HepG2 (cell line): ENCODE results near the gene ATRIP. TPM values are rescaled to one million over a fixed set of nuclear protein-coding genes. Genes with fewer than 3 reads are reported as not detected.
A peak's percentile ranks its signal among the peaks of the same experiment; 100 is the strongest.

Experiments
- CC2D1A ChIP-seq: sonication (generic); formaldehyde crosslinking; IDR thresholded peaks from 2 replicates; pipeline ENCODE4 v1.8.1; 2023; ENCODE audit warnings: mild to moderate bottlenecking, missing genetic modification reagents
- DMAP1 ChIP-seq: IDR thresholded peaks from 2 replicates; pipeline ENCODE4 v1.6.1; 2016
- EED ChIP-seq: sonication (generic); formaldehyde crosslinking; IDR thresholded peaks from 2 replicates; pipeline ENCODE4 v1.5.0; 2020; ENCODE audit warnings: mild to moderate bottlenecking, missing genetic modification reagents
- KLF6 ChIP-seq: IDR thresholded peaks from 2 replicates; pipeline ENCODE4 v1.8.0; 2016; ENCODE audit warnings: missing biosample characterization, missing genetic modification reagents
- MAFF ChIP-seq: IDR thresholded peaks from 2 replicates; pipeline ENCODE4 v1.6.1; 2011; ENCODE audit warnings: low read depth, low read length, improper control_type of control experiment
- POLR2AphosphoS5 ChIP-seq: IDR thresholded peaks from 2 replicates; pipeline ENCODE4 v1.6.1; 2012; ENCODE audit warnings: low read depth, low read length
- PRMT3 ChIP-seq: sonication (generic); formaldehyde crosslinking; IDR thresholded peaks from 2 replicates; pipeline ENCODE4 v1.8.1; 2022; ENCODE audit warnings: low read depth, mild to moderate bottlenecking, moderate library complexity, missing genetic modification reagents, borderline replicate concordance
- TBX2 ChIP-seq: sonication (generic); formaldehyde crosslinking; IDR thresholded peaks from 2 replicates; pipeline ENCODE4 v1.5.0; 2020; ENCODE audit warnings: missing genetic modification reagents, mild to moderate bottlenecking, borderline replicate concordance
- ZMYM4 ChIP-seq: sonication (generic); formaldehyde crosslinking; IDR thresholded peaks from 2 replicates; pipeline ENCODE4 v1.8.1; 2023; ENCODE audit warnings: mild to moderate bottlenecking, missing genetic modification reagents
- ZNF232 ChIP-seq: sonication (generic); formaldehyde crosslinking; IDR thresholded peaks from 2 replicates; pipeline ENCODE4 v1.4.0; 2020; ENCODE audit warnings: missing genetic modification reagents, borderline replicate concordance
- ZNF577 ChIP-seq: sonication (generic); formaldehyde crosslinking; IDR thresholded peaks from 2 replicates; pipeline ENCODE4 v1.4.0; 2020; ENCODE audit warnings: mild to moderate bottlenecking, low read depth, missing genetic modification reagents, borderline replicate concordance
- ZNF720 ChIP-seq: sonication (generic); formaldehyde crosslinking; IDR thresholded peaks from 2 replicates; pipeline ENCODE4 v1.4.0; 2020; ENCODE audit warnings: missing genetic modification reagents
- polyA plus RNA-seq, 8 experiments: library from polyadenylated mRNA; depleted of rRNA in 3 of 8; stranded (reverse) in 7 of 8; unstranded in 1 of 8; fragments of >200 nt; fragmentation: Illumina TruSeq in 4 of 8; extraction: Trizol in 4 of 8; gene quantifications; 2 replicates each; pipeline versions ENCODE4 v1.2.1 to v1.2.3, GENCODE V29; 2011 to 2016; ENCODE audit warnings: low read depth in 4 of 8, missing spikeins in 1 of 8, mixed read lengths in 1 of 8; ENCODE audit not compliant: insufficient read depth in 1 of 8
- total RNA-seq, 5 experiments: library from RNA; depleted of rRNA; stranded (reverse); fragments of >200 nt; fragmentation: Illumina TruSeq; extraction: Trizol; gene quantifications; 2 replicates each; pipeline ENCODE4 v1.2.3, GENCODE V29; 2016; ENCODE audit warnings: low read depth in 1 of 5
- TF ChIP-seq, protein P1 (sequence below): sonication (generic); formaldehyde crosslinking; IDR thresholded peaks from 2 replicates; pipeline ENCODE4 v1.9.0; 2021; ENCODE audit warnings: mild to moderate bottlenecking, missing genetic modification reagents
- TF ChIP-seq, protein P2 (sequence below), 2 experiments: fragments of 450-650 bp in 1 of 2; sonication (generic) in 1 of 2; formaldehyde crosslinking in 1 of 2; IDR thresholded peaks; 2 replicates each; pipeline versions ENCODE4 v1.6.1 to v1.8.0; 2016 to 2022; ENCODE audit warnings: antibody characterized with exemption in 1 of 2, mild to moderate bottlenecking in 1 of 2, missing genetic modification reagents in 1 of 2

Gene ATRIP
- total and polyA plus RNA-seq, 2 of the 13 experiments (the other 11 are each of a cell fraction or from before 2014, with no cell fraction given): 5.1 to 12.5 TPM

DNA sequence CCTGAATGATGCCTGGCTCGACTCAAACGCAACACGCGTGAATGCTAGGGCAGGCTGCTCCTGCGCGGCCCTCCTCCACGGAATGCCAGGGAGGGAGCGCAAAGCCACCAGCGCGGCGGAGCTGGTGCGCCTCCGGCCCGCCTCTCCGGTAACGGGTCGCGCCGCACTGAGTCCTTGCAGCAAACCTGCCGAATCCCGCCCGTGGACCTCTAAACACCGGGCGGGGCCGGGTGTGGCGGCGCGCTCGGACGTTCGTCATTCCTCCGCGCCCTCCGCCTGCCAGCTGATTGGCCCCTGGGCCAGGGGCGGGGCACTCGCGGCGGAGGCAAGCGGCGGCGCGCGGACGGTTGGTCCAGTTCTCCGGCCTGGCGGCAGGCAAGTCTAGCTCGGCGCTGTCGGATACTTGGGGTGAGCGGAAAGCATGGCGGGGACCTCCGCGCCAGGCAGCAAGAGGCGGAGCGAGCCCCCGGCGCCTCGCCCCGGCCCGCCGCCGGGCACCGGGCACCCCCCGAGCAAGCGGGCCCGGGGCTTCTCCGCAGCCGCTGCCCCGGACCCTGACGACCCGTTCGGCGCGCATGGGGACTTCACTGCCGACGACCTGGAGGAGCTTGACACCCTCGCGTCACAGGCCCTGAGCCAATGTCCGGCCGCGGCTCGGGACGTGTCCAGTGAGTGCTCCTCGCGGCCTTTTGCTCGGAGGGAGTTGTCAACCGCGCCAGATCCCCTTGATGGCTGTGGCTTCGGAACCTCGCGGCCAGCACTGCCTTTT is at the start of gene ATRIP (continued):
- TF ChIP-seq PRMT3 (CRISPR knock-in tag) (0 out of 2 replicates have a peak, but pooled peaks have one; percentile 84), EED (CRISPR knock-in tag) (peak; percentile 22; the same call in 1 of the 2 replicates), TBX2 (peak; percentile 83; the same call in 1 of the 2 replicates), KLF6 (CRISPR knock-in tag) (peak; percentile 85), MAFF (no peak), POLR2AphosphoS5 (peak; percentile 95), CC2D1A (CRISPR knock-in tag) (no peak), ZNF720 (CRISPR knock-in tag) (no peak), ZNF232 (CRISPR knock-in tag) (no peak; the same call in 1 of the 2 replicates), DMAP1 (peak; percentile 92), ZNF577 (CRISPR knock-in tag) (no peak), ZMYM4 (CRISPR knock-in tag) (peak; percentile 78; the same call in 1 of the 2 replicates)
- TF ChIP-seq, protein P1, sequence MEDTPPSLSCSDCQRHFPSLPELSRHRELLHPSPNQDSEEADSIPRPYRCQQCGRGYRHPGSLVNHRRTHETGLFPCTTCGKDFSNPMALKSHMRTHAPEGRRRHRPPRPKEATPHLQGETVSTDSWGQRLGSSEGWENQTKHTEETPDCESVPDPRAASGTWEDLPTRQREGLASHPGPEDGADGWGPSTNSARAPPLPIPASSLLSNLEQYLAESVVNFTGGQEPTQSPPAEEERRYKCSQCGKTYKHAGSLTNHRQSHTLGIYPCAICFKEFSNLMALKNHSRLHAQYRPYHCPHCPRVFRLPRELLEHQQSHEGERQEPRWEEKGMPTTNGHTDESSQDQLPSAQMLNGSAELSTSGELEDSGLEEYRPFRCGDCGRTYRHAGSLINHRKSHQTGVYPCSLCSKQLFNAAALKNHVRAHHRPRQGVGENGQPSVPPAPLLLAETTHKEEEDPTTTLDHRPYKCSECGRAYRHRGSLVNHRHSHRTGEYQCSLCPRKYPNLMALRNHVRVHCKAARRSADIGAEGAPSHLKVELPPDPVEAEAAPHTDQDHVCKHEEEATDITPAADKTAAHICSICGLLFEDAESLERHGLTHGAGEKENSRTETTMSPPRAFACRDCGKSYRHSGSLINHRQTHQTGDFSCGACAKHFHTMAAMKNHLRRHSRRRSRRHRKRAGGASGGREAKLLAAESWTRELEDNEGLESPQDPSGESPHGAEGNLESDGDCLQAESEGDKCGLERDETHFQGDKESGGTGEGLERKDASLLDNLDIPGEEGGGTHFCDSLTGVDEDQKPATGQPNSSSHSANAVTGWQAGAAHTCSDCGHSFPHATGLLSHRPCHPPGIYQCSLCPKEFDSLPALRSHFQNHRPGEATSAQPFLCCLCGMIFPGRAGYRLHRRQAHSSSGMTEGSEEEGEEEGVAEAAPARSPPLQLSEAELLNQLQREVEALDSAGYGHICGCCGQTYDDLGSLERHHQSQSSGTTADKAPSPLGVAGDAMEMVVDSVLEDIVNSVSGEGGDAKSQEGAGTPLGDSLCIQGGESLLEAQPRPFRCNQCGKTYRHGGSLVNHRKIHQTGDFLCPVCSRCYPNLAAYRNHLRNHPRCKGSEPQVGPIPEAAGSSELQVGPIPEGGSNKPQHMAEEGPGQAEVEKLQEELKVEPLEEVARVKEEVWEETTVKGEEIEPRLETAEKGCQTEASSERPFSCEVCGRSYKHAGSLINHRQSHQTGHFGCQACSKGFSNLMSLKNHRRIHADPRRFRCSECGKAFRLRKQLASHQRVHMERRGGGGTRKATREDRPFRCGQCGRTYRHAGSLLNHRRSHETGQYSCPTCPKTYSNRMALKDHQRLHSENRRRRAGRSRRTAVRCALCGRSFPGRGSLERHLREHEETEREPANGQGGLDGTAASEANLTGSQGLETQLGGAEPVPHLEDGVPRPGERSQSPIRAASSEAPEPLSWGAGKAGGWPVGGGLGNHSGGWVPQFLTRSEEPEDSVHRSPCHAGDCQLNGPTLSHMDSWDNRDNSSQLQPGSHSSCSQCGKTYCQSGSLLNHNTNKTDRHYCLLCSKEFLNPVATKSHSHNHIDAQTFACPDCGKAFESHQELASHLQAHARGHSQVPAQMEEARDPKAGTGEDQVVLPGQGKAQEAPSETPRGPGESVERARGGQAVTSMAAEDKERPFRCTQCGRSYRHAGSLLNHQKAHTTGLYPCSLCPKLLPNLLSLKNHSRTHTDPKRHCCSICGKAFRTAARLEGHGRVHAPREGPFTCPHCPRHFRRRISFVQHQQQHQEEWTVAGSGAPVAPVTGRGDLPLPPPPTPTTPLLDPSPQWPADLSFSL (CRISPR knock-in tag): no peak
- TF ChIP-seq, protein P2, sequence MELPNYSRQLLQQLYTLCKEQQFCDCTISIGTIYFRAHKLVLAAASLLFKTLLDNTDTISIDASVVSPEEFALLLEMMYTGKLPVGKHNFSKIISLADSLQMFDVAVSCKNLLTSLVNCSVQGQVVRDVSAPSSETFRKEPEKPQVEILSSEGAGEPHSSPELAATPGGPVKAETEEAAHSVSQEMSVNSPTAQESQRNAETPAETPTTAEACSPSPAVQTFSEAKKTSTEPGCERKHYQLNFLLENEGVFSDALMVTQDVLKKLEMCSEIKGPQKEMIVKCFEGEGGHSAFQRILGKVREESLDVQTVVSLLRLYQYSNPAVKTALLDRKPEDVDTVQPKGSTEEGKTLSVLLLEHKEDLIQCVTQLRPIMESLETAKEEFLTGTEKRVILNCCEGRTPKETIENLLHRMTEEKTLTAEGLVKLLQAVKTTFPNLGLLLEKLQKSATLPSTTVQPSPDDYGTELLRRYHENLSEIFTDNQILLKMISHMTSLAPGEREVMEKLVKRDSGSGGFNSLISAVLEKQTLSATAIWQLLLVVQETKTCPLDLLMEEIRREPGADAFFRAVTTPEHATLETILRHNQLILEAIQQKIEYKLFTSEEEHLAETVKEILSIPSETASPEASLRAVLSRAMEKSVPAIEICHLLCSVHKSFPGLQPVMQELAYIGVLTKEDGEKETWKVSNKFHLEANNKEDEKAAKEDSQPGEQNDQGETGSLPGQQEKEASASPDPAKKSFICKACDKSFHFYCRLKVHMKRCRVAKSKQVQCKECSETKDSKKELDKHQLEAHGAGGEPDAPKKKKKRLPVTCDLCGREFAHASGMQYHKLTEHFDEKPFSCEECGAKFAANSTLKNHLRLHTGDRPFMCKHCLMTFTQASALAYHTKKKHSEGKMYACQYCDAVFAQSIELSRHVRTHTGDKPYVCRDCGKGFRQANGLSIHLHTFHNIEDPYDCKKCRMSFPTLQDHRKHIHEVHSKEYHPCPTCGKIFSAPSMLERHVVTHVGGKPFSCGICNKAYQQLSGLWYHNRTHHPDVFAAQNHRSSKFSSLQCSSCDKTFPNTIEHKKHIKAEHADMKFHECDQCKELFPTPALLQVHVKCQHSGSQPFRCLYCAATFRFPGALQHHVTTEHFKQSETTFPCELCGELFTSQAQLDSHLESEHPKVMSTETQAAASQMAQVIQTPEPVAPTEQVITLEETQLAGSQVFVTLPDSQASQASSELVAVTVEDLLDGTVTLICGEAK (IDR thresholded peaks at IDR 0.05): no peak
- TF ChIP-seq, protein P2 (CRISPR knock-in tag; IDR thresholded peaks at IDR 0.05): peak; percentile 50; the same call in 1 of the 2 replicates
